ENCODE results near the gene ITGAL. TPM values are rescaled to one million over a fixed set of nuclear protein-coding genes. Genes with fewer than 3 reads are reported as not detected.
A peak's percentile ranks its signal among the peaks of the same experiment; 100 is the strongest.

Gene ITGAL
- total and polyA plus RNA-seq, 2 of the 13 experiments (the other 11 are each of a cell fraction or from before 2014, with no cell fraction given), result 0.86 to 1.2 TPM

GRCh38 chr16:30472328-30472942 is at the start of gene ITGAL (continued):
- TF ChIP-seq DZIP1 (CRISPR knock-in tag; IDR thresholded peaks at IDR 0.05), result no peak
- TF ChIP-seq ZNF639 (CRISPR knock-in tag; conservative IDR thresholded peaks at IDR 0.05), result no peak
- TF ChIP-seq CBX2 (IDR thresholded peaks at IDR 0.05; ENCODE audit: low read depth, low read length), result no peak
- TF ChIP-seq CBX2 (CRISPR knock-in tag; IDR thresholded peaks at IDR 0.05; ENCODE audit: low read depth), result no peak
- TF ChIP-seq BRCA1 (CRISPR knock-in tag; IDR thresholded peaks at IDR 0.05), result no peak
- TF ChIP-seq ZNF607 (CRISPR knock-in tag; IDR thresholded peaks at IDR 0.05; ENCODE audit: borderline replicate concordance), result no peak
- peak; percentile 53 for TF ChIP-seq TEAD3 (CRISPR knock-in tag; optimal IDR thresholded peaks at IDR 0.05; ENCODE audit: borderline replicate concordance)
- TF ChIP-seq, protein P1, sequence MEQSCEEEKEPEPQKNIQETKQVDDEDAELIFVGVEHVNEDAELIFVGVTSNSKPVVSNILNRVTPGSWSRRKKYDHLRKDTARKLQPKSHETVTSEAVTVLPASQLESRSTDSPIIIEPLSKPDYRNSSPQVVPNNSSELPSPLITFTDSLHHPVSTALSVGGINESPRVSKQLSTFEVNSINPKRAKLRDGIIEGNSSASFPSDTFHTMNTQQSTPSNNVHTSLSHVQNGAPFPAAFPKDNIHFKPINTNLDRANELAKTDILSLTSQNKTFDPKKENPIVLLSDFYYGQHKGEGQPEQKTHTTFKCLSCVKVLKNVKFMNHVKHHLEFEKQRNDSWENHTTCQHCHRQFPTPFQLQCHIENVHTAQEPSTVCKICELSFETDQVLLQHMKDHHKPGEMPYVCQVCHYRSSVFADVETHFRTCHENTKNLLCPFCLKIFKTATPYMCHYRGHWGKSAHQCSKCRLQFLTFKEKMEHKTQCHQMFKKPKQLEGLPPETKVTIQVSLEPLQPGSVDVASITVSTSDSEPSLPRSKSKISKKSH (CRISPR knock-in tag; IDR thresholded peaks at IDR 0.05; ENCODE audit: borderline replicate concordance), result no peak
- 0 out of 2 replicates have a peak, but pooled peaks have one; percentile 20 for TF ChIP-seq SAP130 (CRISPR knock-in tag; IDR thresholded peaks at IDR 0.05; ENCODE audit: low read depth)
- TF ChIP-seq NFKB2 (CRISPR knock-in tag; IDR thresholded peaks at IDR 0.05; ENCODE audit: borderline replicate concordance), result no peak
- no peak for TF ChIP-seq ZNF138 (CRISPR knock-in tag; IDR thresholded peaks at IDR 0.05; ENCODE audit: low read depth)
- TF ChIP-seq, protein P2, sequence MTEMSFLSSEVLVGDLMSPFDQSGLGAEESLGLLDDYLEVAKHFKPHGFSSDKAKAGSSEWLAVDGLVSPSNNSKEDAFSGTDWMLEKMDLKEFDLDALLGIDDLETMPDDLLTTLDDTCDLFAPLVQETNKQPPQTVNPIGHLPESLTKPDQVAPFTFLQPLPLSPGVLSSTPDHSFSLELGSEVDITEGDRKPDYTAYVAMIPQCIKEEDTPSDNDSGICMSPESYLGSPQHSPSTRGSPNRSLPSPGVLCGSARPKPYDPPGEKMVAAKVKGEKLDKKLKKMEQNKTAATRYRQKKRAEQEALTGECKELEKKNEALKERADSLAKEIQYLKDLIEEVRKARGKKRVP (CRISPR knock-in tag; IDR thresholded peaks at IDR 0.05), result no peak
- TF ChIP-seq HNF4G (IDR thresholded peaks at IDR 0.05; ENCODE audit: borderline replicate concordance, low read depth, low read length), result 0 out of 2 replicates have a peak, but pooled peaks have one; percentile 18
- TF ChIP-seq HNF4G (CRISPR knock-in tag; IDR thresholded peaks at IDR 0.05; ENCODE audit: borderline replicate concordance, low read depth), result no peak
- no peak for TF ChIP-seq ZNF720 (CRISPR knock-in tag; IDR thresholded peaks at IDR 0.05)
- no peak for TF ChIP-seq RFX5 (IDR thresholded peaks at IDR 0.05; ENCODE audit: low read depth, low read length)
- TF ChIP-seq GABPA (IDR thresholded peaks at IDR 0.05; ENCODE audit: low read depth, low read length), result no peak
- TF ChIP-seq GABPA (CRISPR knock-in tag; IDR thresholded peaks at IDR 0.05; ENCODE audit: low read depth), result no peak
- TF ChIP-seq ATF3 (CRISPR knock-in tag; IDR thresholded peaks at IDR 0.05), result no peak
- no peak for TF ChIP-seq NR2F2 (IDR thresholded peaks at IDR 0.05; ENCODE audit: borderline replicate concordance, low read depth)
- no peak for TF ChIP-seq FOSL1 (CRISPR knock-in tag; IDR thresholded peaks at IDR 0.05; ENCODE audit: borderline replicate concordance)
- TF ChIP-seq MAZ (IDR thresholded peaks at IDR 0.05; ENCODE audit: borderline replicate concordance, low read depth, low read length), result no peak
- TF ChIP-seq MAZ (CRISPR knock-in tag; IDR thresholded peaks at IDR 0.05; ENCODE audit: low read depth), result 0 out of 2 replicates have a peak, but pooled peaks have one; percentile 54
- no peak for TF ChIP-seq STAG1 (CRISPR knock-in tag; IDR thresholded peaks at IDR 0.05)
- no peak for TF ChIP-seq STAT5B (CRISPR knock-in tag; IDR thresholded peaks at IDR 0.05)
- TF ChIP-seq ZSCAN21 (CRISPR knock-in tag; IDR thresholded peaks at IDR 0.05; ENCODE audit: borderline replicate concordance), result no peak
